ENCODE results near the gene PARVA.

The PARVA gene

GRCh38 chr11:12411806-12412727 lies 34.7 kb downstream of the PARVA start:
- ATAC-seq = peak; percentile 93
- TF ChIP-seq ZFP30 (CRISPR knock-in tag; IDR thresholded peaks at IDR 0.05) (no peak), ESRRG (CRISPR knock-in tag; IDR thresholded peaks at IDR 0.05) (no peak), ZFP3 (CRISPR knock-in tag; IDR thresholded peaks at IDR 0.05) (no peak), ZNF8 (CRISPR knock-in tag; IDR thresholded peaks at IDR 0.05) (no peak), RARB (CRISPR knock-in tag; IDR thresholded peaks at IDR 0.05) (no peak)

GRCh38 chr11:12413141-12414052 lies 36.0 kb downstream of the PARVA start:
- no peak for ATAC-seq
- TF ChIP-seq ZNF70 (CRISPR knock-in tag; IDR thresholded peaks at IDR 0.05) (no peak), ESRRG (CRISPR knock-in tag; IDR thresholded peaks at IDR 0.05) (no peak), ZNF8 (CRISPR knock-in tag; IDR thresholded peaks at IDR 0.05) (no peak), SNAI2 (CRISPR knock-in tag; IDR thresholded peaks at IDR 0.05) (no peak), TOX (CRISPR knock-in tag; IDR thresholded peaks at IDR 0.05; ENCODE audit: borderline replicate concordance) (no peak), PPARA (CRISPR knock-in tag; IDR thresholded peaks at IDR 0.05; ENCODE audit: borderline replicate concordance) (no peak), OSR1 (CRISPR knock-in tag; IDR thresholded peaks at IDR 0.05) (no peak), CSDC2 (CRISPR knock-in tag; IDR thresholded peaks at IDR 0.05) (no peak), CREB5 (CRISPR knock-in tag; IDR thresholded peaks at IDR 0.05; ENCODE audit: low read depth) (no peak), BACH2 (CRISPR knock-in tag; IDR thresholded peaks at IDR 0.05; ENCODE audit: borderline replicate concordance) (no peak)

DNA sequence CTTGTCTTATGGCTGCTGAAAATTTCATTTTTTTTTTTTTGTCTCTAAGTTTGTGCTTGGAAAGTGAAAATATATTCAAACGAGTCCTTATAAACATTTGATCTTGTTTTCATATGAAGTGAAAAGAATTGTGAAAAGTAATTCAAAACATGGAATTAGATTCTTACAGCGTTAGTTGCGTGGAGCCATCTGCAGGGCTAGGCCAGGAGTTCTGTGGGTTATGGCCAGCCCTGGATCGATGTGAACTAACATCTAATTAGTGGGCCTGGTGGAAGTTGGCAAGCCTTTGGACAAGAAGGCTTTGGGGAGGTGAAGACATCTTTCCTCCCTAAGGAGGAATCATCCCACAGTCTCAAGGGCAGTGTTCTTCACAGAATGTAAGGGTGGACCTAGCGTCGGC lies 37.2 kb downstream of the PARVA start:
- no peak for TF ChIP-seq GLIS3 (CRISPR knock-in tag; IDR thresholded peaks at IDR 0.05)
- no peak for TF ChIP-seq ZFP3 (CRISPR knock-in tag; IDR thresholded peaks at IDR 0.05)
- no peak for ATAC-seq

DNA sequence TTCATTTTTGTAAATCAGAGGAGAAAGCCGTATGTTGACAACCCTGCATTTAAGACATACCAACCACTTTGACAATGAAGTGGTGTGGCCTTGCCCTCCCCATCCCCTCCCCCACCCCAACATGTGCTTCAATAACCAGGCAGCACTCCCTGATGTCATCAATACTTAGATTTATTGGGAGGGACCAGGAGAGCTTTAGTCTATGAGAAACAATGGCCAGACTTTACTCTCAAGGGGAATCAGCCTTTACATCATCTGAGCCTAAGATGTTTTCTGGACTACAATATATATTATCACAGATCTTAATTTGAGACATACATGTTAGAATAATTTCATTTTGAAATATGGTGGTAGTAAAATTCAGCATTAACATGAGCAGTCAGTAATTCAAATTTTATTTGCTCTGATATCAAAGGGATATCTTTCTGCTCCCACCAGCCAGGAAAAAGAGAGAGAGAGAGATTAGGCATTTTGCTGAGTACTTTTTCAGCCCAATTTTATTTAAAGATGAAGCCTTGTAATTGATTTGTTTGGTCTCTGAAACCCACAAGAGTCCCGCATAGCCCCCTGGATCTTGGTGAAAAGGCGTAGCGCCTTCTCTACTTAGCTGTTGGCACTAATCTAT lies 38.1 kb downstream of the PARVA start:
- no peak for ATAC-seq
- no peak for TF ChIP-seq CSDC2 (CRISPR knock-in tag; IDR thresholded peaks at IDR 0.05)

- ATAC-seq = no peak
- no peak for TF ChIP-seq ISL1 (CRISPR knock-in tag; IDR thresholded peaks at IDR 0.05)
- no peak for TF ChIP-seq TCF4 (CRISPR knock-in tag; IDR thresholded peaks at IDR 0.05; ENCODE audit: borderline replicate concordance)
- TF ChIP-seq RARB (CRISPR knock-in tag; IDR thresholded peaks at IDR 0.05) = no peak
- TF ChIP-seq ZFP30 (CRISPR knock-in tag; IDR thresholded peaks at IDR 0.05) = no peak
- TF ChIP-seq CSDC2 (CRISPR knock-in tag; IDR thresholded peaks at IDR 0.05) = no peak
- TF ChIP-seq ZC3H10 (CRISPR knock-in tag; IDR thresholded peaks at IDR 0.05) = no peak
- no peak for TF ChIP-seq CREB5 (CRISPR knock-in tag; IDR thresholded peaks at IDR 0.05; ENCODE audit: low read depth)
- no peak for TF ChIP-seq GLIS3 (CRISPR knock-in tag; IDR thresholded peaks at IDR 0.05)
- no peak for TF ChIP-seq PPARA (CRISPR knock-in tag; IDR thresholded peaks at IDR 0.05; ENCODE audit: borderline replicate concordance)
- TF ChIP-seq ZNF8 (CRISPR knock-in tag; IDR thresholded peaks at IDR 0.05) = no peak
- TF ChIP-seq ARNTL (CRISPR knock-in tag; IDR thresholded peaks at IDR 0.05; ENCODE audit: borderline replicate concordance, low read depth) = no peak
- no peak for TF ChIP-seq ZNF565 (CRISPR knock-in tag; conservative IDR thresholded peaks at IDR 0.05; ENCODE audit: low read depth)
- no peak for TF ChIP-seq OSR1 (CRISPR knock-in tag; IDR thresholded peaks at IDR 0.05)
- no peak for TF ChIP-seq CSRNP3 (CRISPR knock-in tag; IDR thresholded peaks at IDR 0.05)
- no peak for TF ChIP-seq ZFP3 (CRISPR knock-in tag; IDR thresholded peaks at IDR 0.05)
- no peak for TF ChIP-seq ZNF70 (CRISPR knock-in tag; IDR thresholded peaks at IDR 0.05)
Observed at GRCh38 chr11:12416552-12416951, 39.2 kb downstream of the PARVA start.
